ENCODE results near the gene ARID1A.

The ARID1A gene

GRCh38 chr1:26824731-26825130 is 128.9 kb downstream of the ARID1A start:
- TF ChIP-seq CTCF (IDR thresholded peaks at IDR 0.05; ENCODE audit: low read depth, low read length, missing control alignments), result no peak
- H3K4me3 ChIP-seq (ENCODE audit: low read depth, low read length), result no peak overlapping the region
- no peak for DNase-seq (ENCODE audit: low read depth)

GRCh38 chr1:26826261-26827105 is 130.7 kb downstream of the ARID1A start, which contains the start of gene ZDHHC18:
ZDHHC18 (plus strand) TSS chr1:26826688; CDS start chr1:26826805, 117 bp downstream.
- DNase-seq (ENCODE audit: low read depth), result no peak
- TF ChIP-seq CTCF (IDR thresholded peaks at IDR 0.05; ENCODE audit: low read depth, low read length, missing control alignments), result peak; percentile 50
- H3K4me3 ChIP-seq (ENCODE audit: low read depth, low read length), result peak within 1 kb of the TSS; percentile 50

- peak overlapping the region; percentile 50 for H3K4me3 ChIP-seq (ENCODE audit: low read depth, low read length)
- TF ChIP-seq CTCF (IDR thresholded peaks at IDR 0.05; ENCODE audit: low read depth, low read length, missing control alignments), result no peak
Measured at GRCh38 chr1:26827106-26827604, 131.3 kb downstream of the ARID1A start.

GRCh38 chr1:26827663-26828062 is 131.8 kb downstream of the ARID1A start:
- no peak for DNase-seq (ENCODE audit: low read depth)
- H3K4me3 ChIP-seq (ENCODE audit: low read depth, low read length), result peak overlapping the region; percentile 50
- no peak for TF ChIP-seq CTCF (IDR thresholded peaks at IDR 0.05; ENCODE audit: low read depth, low read length, missing control alignments)

More at GRCh38 chr1:26827106-26827604, 131.3 kb downstream of the ARID1A start:
- no peak for DNase-seq (ENCODE audit: low read depth)

GRCh38 chr1:26828411-26828991 is 132.7 kb downstream of the ARID1A start:
- peak overlapping the region; percentile 50 for H3K4me3 ChIP-seq (ENCODE audit: low read depth, low read length)
- no peak for DNase-seq (ENCODE audit: low read depth)
- TF ChIP-seq CTCF (IDR thresholded peaks at IDR 0.05; ENCODE audit: low read depth, low read length, missing control alignments), result no peak

GRCh38 chr1:26829184-26829911 is 133.5 kb downstream of the ARID1A start:
- peak overlapping the region; percentile 50 for H3K4me3 ChIP-seq (ENCODE audit: low read depth, low read length)
- no peak for TF ChIP-seq CTCF (IDR thresholded peaks at IDR 0.05; ENCODE audit: low read depth, low read length, missing control alignments)
- DNase-seq (ENCODE audit: low read depth), result no peak
